SJSA1 (cell line): ENCODE results near the gene ORMDL3. TPM values are rescaled to one million over a fixed set of nuclear protein-coding genes. Genes with fewer than 3 reads are reported as not detected.

ENCODE experiments used
- DNase-seq, 2 experiments: peaks; one replicate each; pipeline ENCODE4 v3.0.0-alpha.2; 2015 to 2020; ENCODE audit warnings: low spot score in 2 of 2, low read depth in 1 of 2
- H3K27ac ChIP-seq: fragments of 250-450 bp; sonication (Bioruptor Pico); 2 replicates; pipeline ENCODE4 v1.5.1; 2020; ENCODE audit warnings: mild to moderate bottlenecking, moderate library complexity
- H3K27me3 ChIP-seq: fragments of 250-450 bp; sonication (Bioruptor Pico); replicated peaks from 2 replicates; pipeline ENCODE4 v1.5.1; 2020; ENCODE audit warnings: mild to moderate bottlenecking, moderate library complexity
- H3K36me3 ChIP-seq: fragments of 250-450 bp; sonication (Bioruptor Pico); 2 replicates; pipeline ENCODE4 v1.5.1; 2020; ENCODE audit warnings: mild to moderate bottlenecking
- H3K4me1 ChIP-seq: fragments of 250-450 bp; sonication (Bioruptor Pico); replicated peaks from 2 replicates; pipeline ENCODE4 v1.6.1; 2021; ENCODE audit warnings: mild to moderate bottlenecking
- H3K4me3 ChIP-seq: fragments of 250-450 bp; sonication (Bioruptor Pico); 2 replicates; pipeline ENCODE4 v1.5.1; 2020; ENCODE audit warnings: mild to moderate bottlenecking
- H3K9me3 ChIP-seq: fragments of 250-450 bp; sonication (Bioruptor Pico); replicated peaks from 2 replicates; pipeline ENCODE4 v1.5.1; 2020; ENCODE audit warnings: mild to moderate bottlenecking
- total RNA-seq: library from RNA; depleted of rRNA; stranded (reverse); fragments of >200 nt; shearing (Covaris generic); gene quantifications from 2 replicates; pipeline ENCODE4 v1.2.3, GENCODE V29; 2014

The ORMDL3 gene
- total RNA-seq, 1 experiment from 2014 or later: 39.1 TPM

DNA sequence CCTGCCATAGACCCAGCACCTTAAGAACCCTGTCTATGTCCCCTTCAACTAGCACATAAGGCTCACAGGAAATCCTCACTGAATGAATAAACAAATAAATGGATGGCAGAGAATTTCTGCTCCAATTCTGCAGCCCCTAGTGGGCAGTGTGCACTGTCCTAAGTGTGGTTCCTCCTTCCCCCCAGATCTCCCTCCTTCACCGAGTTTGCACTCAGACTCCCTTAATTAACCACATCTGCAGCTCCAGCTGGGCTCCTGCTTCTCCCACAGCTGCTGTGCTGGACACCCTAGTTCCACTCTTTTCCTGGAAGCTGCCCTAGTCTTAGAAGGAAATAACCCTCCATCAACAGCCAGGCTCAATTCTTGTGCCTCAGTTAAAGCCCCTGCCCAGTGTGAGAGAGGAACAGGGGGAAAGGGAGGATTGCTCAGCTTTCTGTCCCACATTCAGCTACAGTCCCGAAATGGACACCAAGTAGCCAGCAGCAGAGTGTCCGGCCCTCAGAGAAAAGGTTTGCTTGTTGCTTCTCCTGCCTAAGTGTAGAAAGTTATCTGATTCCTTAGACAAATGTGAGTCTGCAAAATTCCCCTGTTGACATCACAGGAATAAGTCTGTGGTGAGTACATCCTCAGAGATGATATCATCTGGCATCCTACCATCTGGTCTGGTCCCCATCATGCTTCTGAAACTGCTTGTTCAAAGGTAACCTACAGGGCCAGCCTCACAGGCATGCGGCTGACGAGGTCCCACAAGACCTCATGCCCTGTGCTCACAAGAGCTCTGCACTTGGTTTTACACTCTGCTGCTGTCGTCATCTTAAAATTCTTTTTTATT, 12.4 kb upstream of the ORMDL3 start:
- no peaks in the 10 kb centered on the region for H3K9me3 ChIP-seq
- H3K27me3 ChIP-seq: no peaks in the 10 kb centered on the region
- no peak overlapping the region for H3K4me3 ChIP-seq
- H3K4me1 ChIP-seq: peaks cover 10% of the 10 kb centered on the region
- DNase-seq: peak in 1 of 2 experiments; percentile 43
- no peaks in the 10 kb centered on the region for H3K36me3 ChIP-seq
- no peak overlapping the region for H3K27ac ChIP-seq

DNA sequence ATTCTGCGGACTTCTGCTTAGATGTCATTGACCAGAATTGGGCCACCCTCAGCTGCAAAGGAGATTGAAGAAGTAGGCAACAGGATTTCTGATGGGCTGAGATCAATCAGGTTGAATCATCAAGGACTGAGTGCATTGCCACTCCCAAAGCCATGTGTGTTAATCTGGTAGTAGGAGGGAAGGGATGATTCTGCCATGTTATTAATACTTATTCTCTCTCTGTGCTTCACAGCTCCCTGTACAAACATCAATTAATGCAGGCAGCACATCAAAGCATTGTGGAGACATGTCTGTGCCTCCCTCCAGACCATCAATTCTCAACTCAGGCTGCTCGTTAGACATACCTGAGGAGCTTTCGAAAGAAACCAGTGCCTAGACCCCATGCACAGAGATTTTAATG, 11.7 kb upstream of the ORMDL3 start:
- no peaks in the 10 kb centered on the region for H3K9me3 ChIP-seq
- no peak for DNase-seq
- H3K36me3 ChIP-seq: no peaks in the 10 kb centered on the region
- no peak overlapping the region for H3K4me3 ChIP-seq
- H3K27me3 ChIP-seq: no peaks in the 10 kb centered on the region
- H3K27ac ChIP-seq: no peak overlapping the region
- H3K4me1 ChIP-seq: peaks cover 10% of the 10 kb centered on the region

DNA sequence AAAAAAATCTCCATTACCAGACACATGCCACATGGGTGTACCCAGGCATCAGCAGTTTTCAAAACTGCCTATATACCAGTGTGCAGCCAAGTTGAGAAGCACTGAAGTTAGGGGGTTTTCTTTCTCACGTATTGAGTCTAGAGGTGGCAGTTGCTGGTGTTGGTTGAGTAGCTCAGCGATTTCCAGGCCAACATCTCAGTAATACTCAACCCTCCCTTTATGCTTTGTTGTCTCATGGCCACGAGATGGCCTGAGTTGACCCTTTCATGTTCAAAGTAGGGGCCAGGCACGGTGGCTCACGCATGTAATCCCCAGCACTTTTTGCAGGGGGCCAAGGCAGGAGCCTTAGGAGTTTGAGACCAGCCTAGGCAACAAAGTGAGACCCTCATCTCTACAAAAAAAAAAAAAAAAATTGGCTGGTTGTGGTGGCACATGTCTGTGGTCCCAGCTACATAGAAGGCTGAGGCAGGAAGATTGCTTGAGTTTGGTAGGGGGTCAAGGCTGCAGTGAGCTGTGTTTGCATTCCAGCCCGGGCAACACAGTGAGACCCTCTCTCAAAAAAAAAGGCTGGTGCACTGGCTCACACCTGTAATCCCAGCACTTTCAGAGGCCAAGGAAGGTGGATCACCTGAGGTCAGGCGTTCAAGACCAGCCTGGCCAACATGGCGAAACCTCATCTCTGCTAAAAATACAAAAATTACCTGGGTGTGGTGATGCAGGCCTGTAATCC, 10.9 kb upstream of the ORMDL3 start:
- DNase-seq: no peak
- no peaks in the 10 kb centered on the region for H3K36me3 ChIP-seq
- peaks cover 10% of the 10 kb centered on the region for H3K4me1 ChIP-seq
- no peak overlapping the region for H3K27ac ChIP-seq
- no peaks in the 10 kb centered on the region for H3K27me3 ChIP-seq
- no peaks in the 10 kb centered on the region for H3K9me3 ChIP-seq
- no peak overlapping the region for H3K4me3 ChIP-seq

DNA sequence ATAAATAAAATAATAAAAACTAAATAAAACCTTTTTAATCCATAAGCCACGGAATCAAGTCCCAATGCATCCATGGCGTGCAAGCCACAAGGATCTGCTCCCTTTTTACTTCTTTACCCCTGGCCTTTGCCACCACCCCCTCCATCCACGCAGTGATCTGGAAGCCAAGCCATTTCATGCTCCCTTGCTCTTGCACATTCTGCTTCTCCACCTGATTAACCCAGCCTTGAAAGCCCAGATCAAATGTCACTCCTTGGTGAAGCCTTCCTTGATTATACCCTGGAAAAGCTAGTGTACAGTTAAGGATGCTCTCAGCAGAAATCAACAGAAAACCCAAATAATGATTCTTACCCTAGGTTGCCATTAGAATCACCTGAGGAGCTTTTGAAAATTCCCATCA, 10.0 kb upstream of the ORMDL3 start:
- DNase-seq: no peak

DNA sequence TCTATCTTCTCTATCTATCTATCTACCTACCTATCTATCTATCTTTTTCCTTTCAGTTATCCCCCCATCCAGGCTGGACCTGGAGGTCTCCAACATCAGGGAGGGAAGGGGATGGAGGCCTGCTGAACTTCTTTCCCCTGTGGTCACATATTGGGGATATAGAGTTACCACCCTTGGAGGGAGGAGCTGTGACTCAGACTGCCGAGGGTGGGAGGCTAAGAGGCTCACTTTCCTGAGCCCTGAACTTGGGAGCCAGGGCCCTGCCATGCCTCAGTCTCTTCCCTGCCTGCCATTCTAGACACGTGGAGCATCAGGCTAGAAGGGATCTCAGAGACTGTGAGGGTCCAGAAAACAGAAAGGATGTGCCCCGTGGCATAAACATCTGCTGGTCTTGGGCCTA, 8.5 kb upstream of the ORMDL3 start:
- H3K27ac ChIP-seq: no peak overlapping the region
- H3K9me3 ChIP-seq: no peaks in the 10 kb centered on the region
- no peaks in the 10 kb centered on the region for H3K36me3 ChIP-seq
- no peak overlapping the region for H3K4me3 ChIP-seq
- DNase-seq: no peak
- H3K27me3 ChIP-seq: no peaks in the 10 kb centered on the region
- peaks cover 10% of the 10 kb centered on the region for H3K4me1 ChIP-seq

More for the DNA sequence above, 10.0 kb upstream of the ORMDL3 start:
- Histone ChIP-seq H3K4me3 (no peak overlapping the region), H3K27me3 (no peaks in the 10 kb centered on the region), H3K36me3 (no peaks in the 10 kb centered on the region), H3K27ac (no peak overlapping the region), H3K9me3 (no peaks in the 10 kb centered on the region), H3K4me1 (peaks cover 10% of the 10 kb centered on the region)

DNA sequence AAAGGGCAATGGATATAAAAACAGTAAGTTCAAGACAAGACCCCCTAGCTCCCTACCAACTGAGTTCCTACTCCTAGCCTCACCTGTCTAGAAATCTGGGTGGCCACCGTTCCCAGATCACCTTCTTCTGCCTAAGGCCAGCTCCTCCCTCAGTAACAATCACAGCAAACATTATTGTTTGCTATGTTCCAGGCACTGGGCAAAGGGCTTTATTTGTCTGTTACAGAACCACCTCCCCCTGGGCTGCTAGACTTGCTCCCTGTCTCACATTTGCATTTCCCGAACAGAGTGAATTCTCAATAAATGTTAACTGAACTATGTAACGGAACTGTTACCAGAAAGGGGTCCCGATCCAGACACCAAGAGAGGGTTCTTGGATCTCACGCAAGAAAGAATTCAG, 6.9 kb upstream of the ORMDL3 start:
- Histone ChIP-seq H3K4me3 (no peak overlapping the region), H3K36me3 (no peaks in the 10 kb centered on the region), H3K27ac (no peak overlapping the region), H3K27me3 (no peaks in the 10 kb centered on the region), H3K9me3 (no peaks in the 10 kb centered on the region), H3K4me1 (peaks cover 10% of the 10 kb centered on the region)
- no peak for DNase-seq

DNA sequence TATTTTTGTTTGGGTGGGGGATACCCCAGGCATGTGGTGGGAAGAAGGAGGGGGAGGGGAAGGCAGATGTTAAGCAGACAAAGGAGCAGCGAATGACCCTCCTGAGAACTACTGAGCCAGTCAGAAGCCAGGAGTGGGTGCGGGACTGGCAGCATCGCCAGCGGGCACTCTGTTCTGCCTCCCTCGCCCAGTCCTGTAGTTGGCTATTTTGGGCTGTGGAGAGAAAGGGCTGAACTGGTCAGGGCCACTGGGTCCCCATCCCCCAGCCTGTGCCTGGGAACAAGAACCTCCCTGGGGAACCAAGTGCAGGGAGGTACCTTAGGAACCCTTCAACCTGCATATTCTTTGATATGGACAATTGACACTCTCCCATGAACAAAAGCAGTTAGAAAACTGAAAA, 6.5 kb upstream of the ORMDL3 start:
- H3K9me3 ChIP-seq: no peaks in the 10 kb centered on the region
- H3K27ac ChIP-seq: no peak overlapping the region
- DNase-seq: no peak
- H3K36me3 ChIP-seq: no peaks in the 10 kb centered on the region
- H3K4me1 ChIP-seq: peaks cover 11% of the 10 kb centered on the region
- H3K4me3 ChIP-seq: no peak overlapping the region
- H3K27me3 ChIP-seq: no peaks in the 10 kb centered on the region

DNA sequence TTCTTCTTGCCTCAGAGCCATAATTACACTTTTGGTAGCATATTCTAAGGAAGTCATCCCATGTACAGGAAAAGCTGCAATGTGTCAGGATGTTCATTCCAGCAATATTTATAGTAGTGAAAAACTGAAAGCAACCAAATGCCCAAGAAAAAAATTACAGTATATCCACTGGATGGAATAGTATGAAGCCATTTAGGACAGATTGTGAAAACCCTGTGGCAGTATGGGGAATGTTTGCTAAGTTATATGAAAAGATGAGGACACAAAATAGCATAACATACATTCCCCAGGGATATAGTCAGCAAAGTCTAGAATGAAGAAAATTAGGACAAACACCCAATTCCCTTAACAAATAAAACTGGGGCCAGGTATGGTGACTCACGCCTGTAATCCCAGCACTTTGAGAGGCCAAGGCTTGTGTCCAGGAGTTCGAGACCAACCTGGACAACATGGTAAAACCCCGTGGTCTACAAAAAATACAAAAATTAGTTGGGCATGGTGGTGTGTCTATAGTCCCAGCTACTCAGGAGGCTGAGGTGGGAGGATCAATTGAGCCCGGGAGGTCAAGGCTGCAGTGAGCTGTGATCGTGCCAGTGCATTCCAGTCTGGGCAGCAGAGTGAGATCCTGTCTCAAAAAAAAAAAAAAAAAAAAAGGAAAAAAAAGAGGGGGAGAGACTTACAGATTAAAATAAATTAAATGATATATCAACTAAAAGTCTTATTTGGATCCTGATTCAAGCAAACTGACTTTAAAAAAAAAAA, 2.4 kb upstream of the ORMDL3 start:
- Histone ChIP-seq H3K27ac (peak overlapping the region; percentile 89), H3K4me1 (peaks cover 30% of the 10 kb centered on the region), H3K27me3 (no peaks in the 10 kb centered on the region), H3K36me3 (no peaks in the 10 kb centered on the region), H3K9me3 (no peaks in the 10 kb centered on the region), H3K4me3 (no peak overlapping the region)
- peak; percentile 63 to 75 for DNase-seq

DNA sequence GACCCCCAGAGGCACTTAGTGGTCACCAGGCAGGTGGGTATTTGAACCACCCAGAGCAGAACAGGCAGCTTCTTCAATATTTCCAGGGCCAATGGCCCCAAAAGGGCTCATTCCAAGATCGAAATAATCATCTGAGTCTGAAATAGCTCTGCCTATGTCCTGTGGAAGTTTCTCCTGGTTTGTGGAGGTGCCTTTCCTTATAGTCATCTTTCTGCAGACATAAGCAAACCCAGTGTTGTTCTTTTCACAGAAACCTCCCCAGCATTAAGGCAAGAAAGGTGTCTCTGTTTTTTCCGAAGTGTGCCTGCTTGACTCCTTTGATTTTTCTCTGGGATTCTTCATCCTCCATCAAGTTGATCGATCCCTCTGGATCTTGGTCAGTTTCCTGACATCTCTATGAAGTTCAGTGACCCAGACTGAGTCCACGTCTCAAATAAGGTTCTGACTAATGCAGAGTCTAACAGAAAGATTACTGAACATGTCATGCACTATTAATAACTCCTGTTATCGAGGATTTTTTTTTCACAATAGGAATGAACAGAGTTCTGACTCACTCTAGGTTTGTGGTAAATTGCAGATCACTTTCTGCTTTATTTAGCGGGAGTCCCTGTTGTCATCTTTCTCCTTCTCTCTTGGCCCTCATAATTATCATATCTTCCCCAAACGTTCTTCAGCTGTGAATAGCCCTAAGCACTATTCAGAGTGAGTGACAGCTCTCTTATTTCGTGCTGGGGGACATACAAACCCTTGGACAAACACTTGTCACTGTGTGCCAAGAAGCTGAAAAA, 1.7 kb upstream of the ORMDL3 start:
- Histone ChIP-seq H3K27me3 (no peaks in the 10 kb centered on the region), H3K36me3 (peaks cover 3% of the 10 kb centered on the region), H3K4me1 (peaks cover 35% of the 10 kb centered on the region), H3K9me3 (no peaks in the 10 kb centered on the region), H3K27ac (peak overlapping the region; percentile 89), H3K4me3 (no peak overlapping the region)
- peak in 1 of 2 experiments; percentile 85 for DNase-seq

DNA sequence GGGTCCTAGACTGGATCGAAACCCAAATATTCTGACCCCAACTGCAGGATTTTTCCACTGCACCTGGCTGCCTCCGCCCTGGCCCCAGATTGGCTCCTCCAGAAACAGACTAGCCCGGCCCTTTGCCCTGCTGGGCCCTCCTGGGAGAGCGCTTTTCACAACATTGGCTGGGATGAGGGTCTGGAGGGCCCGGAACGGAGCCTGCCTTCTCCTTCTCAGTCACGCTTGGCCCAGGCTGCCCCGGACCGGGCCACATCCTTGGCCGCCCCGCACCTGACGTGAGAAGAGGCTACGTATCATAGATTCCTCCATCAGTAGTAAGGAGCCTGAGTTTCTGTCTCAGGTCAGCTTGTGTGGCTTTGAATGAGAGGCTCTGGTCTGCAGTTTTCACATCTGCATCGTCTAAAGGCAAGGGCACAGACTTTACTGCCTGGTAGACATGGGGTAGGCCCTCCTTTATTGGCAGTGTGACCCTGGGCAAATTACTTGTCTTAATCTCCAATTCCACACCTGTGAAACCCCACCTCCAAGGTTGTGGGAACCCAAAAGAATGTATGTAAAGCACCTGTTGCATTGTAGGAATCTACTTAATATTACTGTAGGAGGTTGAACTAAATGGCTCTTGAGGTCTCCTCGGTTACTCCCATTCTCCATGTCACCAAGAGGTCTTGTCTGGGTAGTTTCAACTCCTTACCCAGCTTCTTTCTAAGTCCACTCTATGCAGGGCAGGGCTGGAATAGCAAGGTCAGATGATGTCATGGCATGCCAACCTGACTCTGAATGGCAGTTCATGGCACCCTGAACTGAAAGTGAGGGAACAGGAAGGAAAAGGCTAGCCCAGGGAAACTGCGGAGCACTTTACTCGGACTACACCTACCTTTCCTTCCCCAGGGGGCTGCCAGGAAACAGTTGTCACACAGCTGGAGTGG, 792 bp upstream of the ORMDL3 start:
- H3K27me3 ChIP-seq: no peaks in the 10 kb centered on the region
- DNase-seq: peak in 1 of 2 experiments; percentile 18
- H3K4me3 ChIP-seq: peak overlapping the region; percentile 53
- H3K36me3 ChIP-seq: peaks cover 11% of the 10 kb centered on the region
- H3K9me3 ChIP-seq: no peaks in the 10 kb centered on the region
- H3K4me1 ChIP-seq: peaks cover 38% of the 10 kb centered on the region
- peak overlapping the region; percentile 89 for H3K27ac ChIP-seq

DNA sequence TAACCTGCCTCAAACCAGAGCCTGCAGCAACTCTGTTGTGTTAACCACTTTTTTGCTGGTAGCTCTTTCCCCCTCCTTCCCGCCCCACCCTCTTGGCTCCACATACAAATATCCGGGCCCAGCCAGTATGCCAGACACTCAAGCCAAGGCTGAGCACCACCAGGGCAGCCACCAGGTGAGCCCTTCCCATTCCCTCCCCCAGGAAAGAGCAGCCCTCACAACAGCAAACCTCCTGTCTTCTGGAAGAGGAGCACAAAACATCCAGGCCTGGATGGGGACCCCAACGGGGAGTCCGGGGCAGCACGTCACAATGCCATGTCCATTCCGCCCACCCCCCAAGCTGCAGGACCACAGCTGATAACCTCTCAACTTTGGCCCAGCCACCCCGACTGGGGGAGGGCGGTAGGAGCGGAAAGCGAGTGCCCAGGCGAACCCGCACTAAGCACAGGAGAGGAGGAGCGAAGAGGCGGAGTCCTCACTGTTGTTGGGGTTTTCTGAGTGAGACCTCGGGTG, 757 bp downstream of the ORMDL3 start:
- Histone ChIP-seq H3K4me1 (peaks cover 38% of the 10 kb centered on the region), H3K27me3 (no peaks in the 10 kb centered on the region), H3K4me3 (peak overlapping the region; percentile 53), H3K27ac (no peak overlapping the region), H3K9me3 (no peaks in the 10 kb centered on the region), H3K36me3 (peaks cover 27% of the 10 kb centered on the region)
- DNase-seq: peak in 1 of 2 experiments; percentile 22

DNA sequence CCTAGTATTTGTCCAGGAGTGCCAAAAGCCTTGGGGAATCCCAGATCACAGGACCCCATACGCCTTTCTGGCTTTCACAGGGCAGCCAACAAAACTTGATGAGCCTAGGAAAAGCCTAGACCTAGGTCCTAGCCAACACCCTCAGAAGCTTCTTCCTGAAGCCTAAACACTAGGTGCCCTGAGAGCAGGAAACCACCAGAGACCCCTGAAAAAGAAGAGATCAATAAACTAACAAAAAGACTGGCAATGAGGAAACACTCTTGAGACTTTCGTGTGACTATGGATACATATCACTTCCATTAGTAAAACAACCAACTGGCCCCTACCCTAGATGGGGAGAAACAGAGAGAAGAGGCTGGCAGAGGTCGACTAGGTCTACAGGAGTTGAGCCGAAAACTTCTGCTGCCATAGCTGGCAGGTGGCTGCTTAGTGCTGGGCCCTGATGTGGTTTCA, 1.2 kb downstream of the ORMDL3 start:
- Histone ChIP-seq H3K4me3 (peak overlapping the region; percentile 53; the same call in 1 of the 2 replicates), H3K36me3 (peaks cover 28% of the 10 kb centered on the region), H3K9me3 (no peaks in the 10 kb centered on the region), H3K27ac (no peak overlapping the region), H3K27me3 (no peaks in the 10 kb centered on the region), H3K4me1 (peaks cover 38% of the 10 kb centered on the region)
- no peak for DNase-seq
